Natural killer cell (primary cell): ENCODE measurements around the gene STIL. TPM values are rescaled to one million over a fixed set of nuclear protein-coding genes. Genes with fewer than 3 reads are reported as not detected.

ENCODE experiments used
- ATAC-seq, 3 donors: fragments of 150-1000 bp in 2 of 3; fragments of 200-7000 bp in 1 of 3; cut with Tn5 transposase; 1 replicate in 1 of 3; 2 replicates in 2 of 3; pipeline ENCODE4 v1.10.0; 2021; ENCODE audit warnings: mild to moderate bottlenecking in 2 of 3, moderate library complexity in 2 of 3
- DNase-seq, 2 donors: peaks; one replicate each; pipeline versions ENCODE4 v3.0.0 to v3.0.0-alpha.2; 2013 to 2021; ENCODE audit warnings: mixed read lengths in 1 of 2
- H3K27ac ChIP-seq: one replicate; pipeline ENCODE4 v1.5.1; 2013; ENCODE audit warnings: mild to moderate bottlenecking, low read length
- H3K27me3 ChIP-seq: one replicate; pipeline ENCODE4 v1.6.1; 2013; ENCODE audit warnings: low read length; ENCODE audit not compliant: control insufficient read depth, insufficient read depth
- H3K36me3 ChIP-seq: one replicate; pipeline ENCODE4 v1.6.1; 2013; ENCODE audit warnings: low read length; ENCODE audit not compliant: control insufficient read depth, insufficient read depth
- H3K4me1 ChIP-seq: one replicate; pipeline ENCODE4 v1.6.1; 2013; ENCODE audit warnings: low read length; ENCODE audit not compliant: control insufficient read depth, insufficient read depth
- H3K4me3 ChIP-seq: one replicate; pipeline ENCODE4 v1.5.1; 2013; ENCODE audit warnings: low read length
- H3K9me3 ChIP-seq: one replicate; pipeline ENCODE4 v1.6.1; 2013; ENCODE audit warnings: low read length; ENCODE audit not compliant: control insufficient read depth, insufficient read depth
- H3K27ac Mint-ChIP-seq, 2 donors: one replicate each; pipeline ENCODE4 v1.8.0; 2022; ENCODE audit warnings: mild to moderate bottlenecking in 2 of 2, mixed read lengths in 2 of 2, moderate library complexity in 1 of 2
- H3K27me3 Mint-ChIP-seq, 2 donors: one replicate each; pipeline ENCODE4 v1.8.0; 2022; ENCODE audit warnings: low read depth in 2 of 2, mixed read lengths in 2 of 2
- H3K36me3 Mint-ChIP-seq: one replicate; pipeline ENCODE4 v1.8.0; 2022; ENCODE audit warnings: mixed read lengths
- H3K4me1 Mint-ChIP-seq, 2 donors: one replicate each; pipeline ENCODE4 v1.8.0; 2022; ENCODE audit warnings: mixed read lengths in 2 of 2
- H3K4me3 Mint-ChIP-seq: one replicate; pipeline ENCODE4 v1.8.0; 2022; ENCODE audit warnings: mild to moderate bottlenecking, moderate library complexity, mixed read lengths
- H3K9me3 Mint-ChIP-seq, 2 donors: one replicate each; pipeline ENCODE4 v1.8.0; 2022; ENCODE audit warnings: mixed read lengths in 2 of 2
- WGBS: methylation state at CpG from one replicate; pipeline ENCODE4 v1.1.7; 2013; ENCODE audit warnings: missing lambda C conversion rate; ENCODE audit not compliant: insufficient coverage; 5-methylcytosine and 5-hydroxymethylcytosine counted together
- intact Hi-C: fragments of 100-400 bp; cut with micrococcal nuclease; formaldehyde crosslinking; loops from one replicate; pipeline ENCODE4 v1.14.2; 2022
- total RNA-seq, 4 donors: library from RNA; stranded (reverse); fragments of 120-200 nt in 1 of 4; gene quantifications; one replicate each; pipeline versions ENCODE4 v1.2.3 to v1.2.4, GENCODE V29; 2013 to 2022
- TF ChIP-seq, protein P1 (sequence below): fragments of 200-600 bp; IDR thresholded peaks from one replicate; pipeline ENCODE4 v1.8.0; 2022; ENCODE audit warnings: antibody characterized with exemption

Gene STIL
- total RNA-seq, 3 donors from 2014 or later (not counting 1 experiment from before 2014, with no cell fraction given) = 2.1 to 2.9 (median 2.4) TPM

DNA sequence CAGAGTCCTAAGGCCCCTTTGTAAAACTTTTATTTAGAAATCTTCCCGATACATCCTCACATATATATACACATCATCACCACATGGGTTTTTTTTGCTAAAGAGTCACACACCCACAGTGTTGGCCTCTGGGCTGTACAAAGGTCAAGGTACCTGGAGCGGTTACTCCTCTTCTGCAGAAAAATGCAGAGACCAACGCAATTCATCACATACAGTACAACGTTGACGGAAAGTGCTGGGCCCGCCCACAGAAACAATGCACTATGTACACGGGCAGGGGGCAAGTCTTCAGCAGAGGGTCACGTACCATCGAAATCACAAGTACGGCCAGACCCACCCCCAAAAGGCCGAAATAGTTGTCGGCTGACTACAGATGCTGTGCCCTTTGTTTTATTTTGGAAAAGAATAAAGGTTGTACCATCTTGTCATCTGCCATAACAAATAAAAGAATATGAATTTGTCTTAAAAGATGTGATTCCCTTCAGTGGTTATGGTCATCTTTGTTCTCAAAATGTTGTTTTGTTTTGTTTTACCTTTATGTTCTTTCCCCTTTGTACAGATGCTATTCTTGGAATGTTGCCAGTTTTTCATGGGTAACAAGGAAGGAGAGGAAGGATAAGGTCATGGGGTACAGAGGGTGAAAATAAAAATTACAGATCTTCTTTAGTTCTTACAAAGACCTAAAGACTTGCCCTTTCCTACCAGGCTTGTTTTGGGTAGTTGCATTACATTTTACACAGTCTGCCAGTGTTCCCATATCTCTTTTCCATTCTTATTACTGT, 97.5 kb downstream of the STIL start:
- H3K4me1 Mint-ChIP-seq = no peaks in the 10 kb centered on the region
- H3K9me3 Mint-ChIP-seq = no peaks in the 10 kb centered on the region
- no peaks in the 10 kb centered on the region for H3K27me3 ChIP-seq
- DNase-seq (no peak), ATAC-seq (no peak)
- H3K27ac ChIP-seq = no peak overlapping the region
- H3K27me3 Mint-ChIP-seq = peaks cover 0 to 4% of the 10 kb centered on the region in 2 donors
- intact Hi-C loops = no loop called here
- TF ChIP-seq, protein P1, sequence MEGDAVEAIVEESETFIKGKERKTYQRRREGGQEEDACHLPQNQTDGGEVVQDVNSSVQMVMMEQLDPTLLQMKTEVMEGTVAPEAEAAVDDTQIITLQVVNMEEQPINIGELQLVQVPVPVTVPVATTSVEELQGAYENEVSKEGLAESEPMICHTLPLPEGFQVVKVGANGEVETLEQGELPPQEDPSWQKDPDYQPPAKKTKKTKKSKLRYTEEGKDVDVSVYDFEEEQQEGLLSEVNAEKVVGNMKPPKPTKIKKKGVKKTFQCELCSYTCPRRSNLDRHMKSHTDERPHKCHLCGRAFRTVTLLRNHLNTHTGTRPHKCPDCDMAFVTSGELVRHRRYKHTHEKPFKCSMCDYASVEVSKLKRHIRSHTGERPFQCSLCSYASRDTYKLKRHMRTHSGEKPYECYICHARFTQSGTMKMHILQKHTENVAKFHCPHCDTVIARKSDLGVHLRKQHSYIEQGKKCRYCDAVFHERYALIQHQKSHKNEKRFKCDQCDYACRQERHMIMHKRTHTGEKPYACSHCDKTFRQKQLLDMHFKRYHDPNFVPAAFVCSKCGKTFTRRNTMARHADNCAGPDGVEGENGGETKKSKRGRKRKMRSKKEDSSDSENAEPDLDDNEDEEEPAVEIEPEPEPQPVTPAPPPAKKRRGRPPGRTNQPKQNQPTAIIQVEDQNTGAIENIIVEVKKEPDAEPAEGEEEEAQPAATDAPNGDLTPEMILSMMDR = no peak
- no peak overlapping the region for H3K4me3 ChIP-seq
- H3K36me3 Mint-ChIP-seq = no peaks in the 10 kb centered on the region
- no peaks in the 10 kb centered on the region for H3K9me3 ChIP-seq
- no peak overlapping the region for H3K27ac Mint-ChIP-seq
- H3K36me3 ChIP-seq = no peaks in the 10 kb centered on the region
- no peak overlapping the region for H3K4me3 Mint-ChIP-seq
- H3K4me1 ChIP-seq = no peaks in the 10 kb centered on the region
- WGBS = 97% methylated on average over 11 of the region's 12 CpGs

- Histone ChIP-seq H3K4me1 (no peaks in the 10 kb centered on the region), H3K27me3 (no peaks in the 10 kb centered on the region), H3K4me3 (no peak overlapping the region), H3K36me3 (no peaks in the 10 kb centered on the region), H3K27ac (no peak overlapping the region), H3K9me3 (no peaks in the 10 kb centered on the region)
- H3K4me1 Mint-ChIP-seq = no peaks in the 10 kb centered on the region
- H3K36me3 Mint-ChIP-seq = no peaks in the 10 kb centered on the region
- peaks cover 2% of the 10 kb centered on the region in 2 donors for H3K27me3 Mint-ChIP-seq
- TF ChIP-seq, protein P1 = no peak
- no peak overlapping the region for H3K4me3 Mint-ChIP-seq
- intact Hi-C loops = no loop called here
- ATAC-seq = no peak
- no peaks in the 10 kb centered on the region for H3K9me3 Mint-ChIP-seq
- 92% methylated on average over 4 of the region's 4 CpGs for WGBS
- DNase-seq = no peak
- H3K27ac Mint-ChIP-seq = no peak overlapping the region
Observed at GRCh38 chr1:47215713-47216112, 98.2 kb downstream of the STIL start.

DNA sequence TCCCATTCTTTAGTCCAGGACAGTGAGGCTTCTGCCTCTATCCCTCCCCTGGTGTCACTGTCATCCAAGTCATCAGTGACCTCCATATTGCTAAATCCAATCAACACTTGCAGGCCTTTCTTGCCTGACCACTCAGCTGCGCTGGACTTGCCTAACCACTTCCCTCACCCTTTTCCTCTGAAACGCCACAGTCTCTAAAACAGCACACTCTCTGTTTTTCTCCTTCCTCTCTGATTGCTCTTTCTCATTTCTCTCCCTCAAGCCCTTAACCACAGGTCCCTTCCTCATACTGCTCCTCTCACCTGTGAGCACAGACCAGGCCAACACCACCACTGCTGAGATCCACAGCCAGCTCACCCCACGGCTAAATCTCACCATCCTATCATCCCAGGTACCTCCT, 99.4 kb downstream of the STIL start:
- H3K9me3 Mint-ChIP-seq = no peaks in the 10 kb centered on the region
- intact Hi-C loops = no loop called here

More for the DNA sequence above, 99.4 kb downstream of the STIL start:
- DNase-seq (no peak), ATAC-seq (no peak)
- Mint-ChIP-seq H3K27me3 (peaks cover 4 to 9% of the 10 kb centered on the region in 2 donors), H3K4me3 (no peak overlapping the region), H3K4me1 (no peaks in the 10 kb centered on the region), H3K27ac (no peak overlapping the region), H3K36me3 (no peaks in the 10 kb centered on the region)
- no peaks in the 10 kb centered on the region for H3K36me3 ChIP-seq
- H3K27ac ChIP-seq = no peak overlapping the region
- no peaks in the 10 kb centered on the region for H3K4me1 ChIP-seq
- TF ChIP-seq, protein P1 = no peak
- no peak overlapping the region for H3K4me3 ChIP-seq
- H3K9me3 ChIP-seq = no peaks in the 10 kb centered on the region
- H3K27me3 ChIP-seq = no peaks in the 10 kb centered on the region
- WGBS = 21% methylated on average over 3 of the region's 3 CpGs
